HepG2 (cell line): Measurements from ENCODE around the gene ZNF217. TPM values are rescaled to one million over a fixed set of nuclear protein-coding genes. Genes with fewer than 3 reads are reported as not detected.

Source experiments
- ATF7-NPFF ChIP-seq: sonication (generic); formaldehyde crosslinking; IDR thresholded peaks from 2 replicates; pipeline ENCODE4 v1.8.1; 2023; ENCODE audit warnings: mild to moderate bottlenecking, low read depth, missing genetic modification reagents, moderate library complexity
- CENPT ChIP-seq: sonication (generic); formaldehyde crosslinking; IDR thresholded peaks from 2 replicates; pipeline ENCODE4 v1.8.0; 2022; ENCODE audit warnings: low read depth, mild to moderate bottlenecking, moderate library complexity, missing genetic modification reagents
- HDAC6 ChIP-seq: fragments of 200-600 bp; sonication (generic); IDR thresholded peaks from 2 replicates; pipeline ENCODE4 v1.7.0; 2017; ENCODE audit warnings: mild to moderate bottlenecking, antibody characterized with exemption, low read length, low read depth
- HNF4A ChIP-seq: sonication (generic); formaldehyde crosslinking; IDR thresholded peaks from 2 replicates; pipeline ENCODE4 v1.4.0; 2020; ENCODE audit warnings: missing genetic modification reagents
- MLX ChIP-seq: IDR thresholded peaks from 2 replicates; pipeline ENCODE4 v1.6.1; 2016
- MTERF4 ChIP-seq: sonication (generic); formaldehyde crosslinking; IDR thresholded peaks from 2 replicates; pipeline ENCODE4 v1.8.0; 2023; ENCODE audit warnings: mild to moderate bottlenecking, missing genetic modification reagents
- NFRKB ChIP-seq: fragments of 450-650 bp; IDR thresholded peaks from 2 replicates; pipeline ENCODE4 v1.6.1; 2017
- RCOR2 ChIP-seq: IDR thresholded peaks from 2 replicates; pipeline ENCODE4 v1.6.1; 2016; ENCODE audit warnings: missing biosample characterization, missing genetic modification reagents
- SAP130 ChIP-seq: IDR thresholded peaks from 2 replicates; pipeline ENCODE4 v1.6.1; 2016; ENCODE audit warnings: low read depth
- SNAPC5 ChIP-seq: sonication (generic); formaldehyde crosslinking; IDR thresholded peaks from 2 replicates; pipeline ENCODE4 v1.8.1; 2023; ENCODE audit warnings: mild to moderate bottlenecking, missing genetic modification reagents, borderline replicate concordance
- SRSF1 ChIP-seq: fragments of 200-400 bp; formaldehyde crosslinking; optimal IDR thresholded peaks from 2 replicates; pipeline ENCODE3; 2017; ENCODE audit warnings: mild to moderate bottlenecking, low read depth, low read length, moderate library complexity
- TEAD3 ChIP-seq: optimal IDR thresholded peaks from 2 replicates; pipeline ENCODE3; 2016; ENCODE audit warnings: borderline replicate concordance
- ZBTB40 ChIP-seq, 2 experiments: fragments of 450-650 bp in 1 of 2; sonication (generic) in 1 of 2; formaldehyde crosslinking in 1 of 2; IDR thresholded peaks; 2 replicates each; pipeline versions ENCODE4 v1.6.1 to v1.8.0; 2016 to 2022; ENCODE audit warnings: antibody characterized with exemption in 1 of 2, mild to moderate bottlenecking in 1 of 2, missing genetic modification reagents in 1 of 2
- ZNF143 ChIP-seq: sonication (generic); formaldehyde crosslinking; IDR thresholded peaks from 2 replicates; pipeline ENCODE4 v1.4.0; 2020; ENCODE audit warnings: missing genetic modification reagents
- ZNF256 ChIP-seq: sonication (generic); formaldehyde crosslinking; conservative IDR thresholded peaks from 2 replicates; pipeline ENCODE4 v1.4.0; 2020; ENCODE audit warnings: missing genetic modification reagents
- ZNF556 ChIP-seq: sonication (generic); formaldehyde crosslinking; IDR thresholded peaks from 2 replicates; pipeline ENCODE4 v1.4.0; 2020; ENCODE audit warnings: mild to moderate bottlenecking, missing genetic modification reagents, borderline replicate concordance
- ZNF652 ChIP-seq: IDR thresholded peaks from 2 replicates; pipeline ENCODE4 v1.6.1; 2016; ENCODE audit warnings: low read depth, borderline replicate concordance
- ZNF766 ChIP-seq: sonication (generic); formaldehyde crosslinking; IDR thresholded peaks from 2 replicates; pipeline ENCODE4 v1.5.0; 2020; ENCODE audit warnings: missing genetic modification reagents, borderline replicate concordance
- polyA plus RNA-seq, 8 experiments: library from polyadenylated mRNA; depleted of rRNA in 3 of 8; stranded (reverse) in 7 of 8; unstranded in 1 of 8; fragments of >200 nt; fragmentation: Illumina TruSeq in 4 of 8; extraction: Trizol in 4 of 8; gene quantifications; 2 replicates each; pipeline versions ENCODE4 v1.2.1 to v1.2.3, GENCODE V29; 2011 to 2016; ENCODE audit warnings: low read depth in 4 of 8, missing spikeins in 1 of 8, mixed read lengths in 1 of 8; ENCODE audit not compliant: insufficient read depth in 1 of 8
- total RNA-seq, 5 experiments: library from RNA; depleted of rRNA; stranded (reverse); fragments of >200 nt; fragmentation: Illumina TruSeq; extraction: Trizol; gene quantifications; 2 replicates each; pipeline ENCODE4 v1.2.3, GENCODE V29; 2016; ENCODE audit warnings: low read depth in 1 of 5

Gene ZNF217
- total and polyA plus RNA-seq, 2 of the 13 experiments (the other 11 are each of a cell fraction or from before 2014, with no cell fraction given), result 22.3 to 29.8 TPM

GRCh38 chr20:53594068-53595017, 704 bp upstream of the ZNF217 start (continued):
- TF ChIP-seq ZNF143 (CRISPR knock-in tag) (no peak), TEAD3 (CRISPR knock-in tag) (peak; percentile 45), HNF4A (peak; percentile 41), CENPT (CRISPR knock-in tag) (0 out of 2 replicates have a peak, but pooled peaks have one; percentile 28), ZNF556 (no peak), ZNF652 (CRISPR knock-in tag) (no peak), SNAPC5 (CRISPR knock-in tag) (no peak), NFRKB (no peak), SRSF1 (peak; percentile 35), ATF7-NPFF (0 out of 2 replicates have a peak, but pooled peaks have one; percentile 30), ZNF766 (no peak), ZNF256 (no peak), MLX (CRISPR knock-in tag) (0 out of 2 replicates have a peak, but pooled peaks have one; percentile 23), HDAC6 (0 out of 2 replicates have a peak, but pooled peaks have one; percentile 46), RCOR2 (CRISPR knock-in tag) (no peak), SAP130 (CRISPR knock-in tag) (peak; percentile 55), MTERF4 (peak; percentile 50; the same call in 1 of the 2 replicates), ZBTB40 (IDR thresholded peaks at IDR 0.05) (no peak), ZBTB40 (CRISPR knock-in tag; IDR thresholded peaks at IDR 0.05) (peak; percentile 33)
